ENCODE measurements around the gene C12orf57. TPM values are rescaled to one million over a fixed set of nuclear protein-coding genes. Genes with fewer than 3 reads are reported as not detected.

C12orf57 gene
- total and polyA plus RNA-seq, 12 donors: 134 to 654 (median 175) TPM

GRCh38 chr12:6950811-6951540, 7.2 kb downstream of the C12orf57 start, which contains the start of gene PTPN6:
TSS of gene PTPN6 (plus strand) at chr12:6951356. CDS start at chr12:6951513, 157 bp downstream.
- H3K27me3 ChIP-seq: no peaks in the 10 kb centered on the region
- 71 to 77% methylated on average over 25 of the region's 25 CpGs for WGBS, 2 donors
- peak; percentile 6 to 43 (median 29) for ATAC-seq
- peaks cover 6 to 82% (median 21%) of the 10 kb centered on the region in 9 donors for H3K4me1 ChIP-seq
- H3K27ac ChIP-seq: peak within 1 kb of the TSS in 7 of 10 donors; percentile 18 to 98 (median 75)
- intact Hi-C loops (cut with DNase I): loop anchor here in 1 of 10 donors (10.0 kb wide), 1 partner anchor 164 kb away; no protein-coding TSS in a partner anchor
- H3K4me3 ChIP-seq: peak within 1 kb of the TSS in 9 of 10 donors; percentile 8 to 80 (median 37)
- peak in 1 of 2 donors; percentile 70 for DNase-seq
- peaks cover 0 to 32% (median under 1%) of the 10 kb centered on the region in 9 donors for H3K36me3 ChIP-seq
- H3K9me3 ChIP-seq: no peaks in the 10 kb centered on the region
- no peak for TF ChIP-seq CTCF (IDR thresholded peaks at IDR 0.05)

GRCh38 chr12:6951551-6952120, 7.8 kb downstream of the C12orf57 start:
- Histone ChIP-seq H3K27ac (peak overlapping the region in 7 of 10 donors; percentile 18 to 98 (median 75)), H3K4me3 (peak overlapping the region in 9 of 10 donors; percentile 8 to 80 (median 37)), H3K9me3 (no peaks in the 10 kb centered on the region), H3K27me3 (no peaks in the 10 kb centered on the region), H3K36me3 (peaks cover 0 to 35% (median 0%) of the 10 kb centered on the region in 9 donors), H3K4me1 (peaks cover 0 to 82% (median 15%) of the 10 kb centered on the region in 9 donors)
- intact Hi-C loops (cut with DNase I): loop anchor here in 1 of 10 donors (10.0 kb wide), 1 partner anchor 163 kb away; no protein-coding TSS in a partner anchor
- TF ChIP-seq CTCF (IDR thresholded peaks at IDR 0.05): no peak
- no peak for DNase-seq
- 85 to 94% methylated on average over 20 of the region's 20 CpGs for WGBS, 2 donors
- no peak for ATAC-seq

GRCh38 chr12:6952121-6952862, 8.5 kb downstream of the C12orf57 start:
- Histone ChIP-seq H3K9me3 (no peaks in the 10 kb centered on the region), H3K27ac (peak overlapping the region in 7 of 10 donors; percentile 21 to 98 (median 75)), H3K36me3 (peaks cover 0 to 41% (median 0%) of the 10 kb centered on the region in 9 donors), H3K4me1 (peaks cover 0 to 82% (median 13%) of the 10 kb centered on the region in 9 donors), H3K4me3 (peak overlapping the region in 8 of 10 donors; percentile 12 to 80 (median 40)), H3K27me3 (no peaks in the 10 kb centered on the region)
- no peak for DNase-seq
- no peak for TF ChIP-seq CTCF (IDR thresholded peaks at IDR 0.05)
- no peak for ATAC-seq
- intact Hi-C loops (cut with DNase I): loop anchor here in 1 of 10 donors (10.0 kb wide), 1 partner anchor 163 kb away; no protein-coding TSS in a partner anchor
- 67 to 72% methylated on average over 22 of the region's 22 CpGs for WGBS, 2 donors
